ENCODE data around the gene MMP23B. TPM values are rescaled to one million over a fixed set of nuclear protein-coding genes. Genes with fewer than 3 reads are reported as not detected.
A peak's percentile ranks its signal among the peaks of the same experiment; 100 is the strongest.

The MMP23B gene
- total RNA-seq, 4 donors from 2014 or later: 10.0 to 97.3 (median 43.7) TPM

DNA sequence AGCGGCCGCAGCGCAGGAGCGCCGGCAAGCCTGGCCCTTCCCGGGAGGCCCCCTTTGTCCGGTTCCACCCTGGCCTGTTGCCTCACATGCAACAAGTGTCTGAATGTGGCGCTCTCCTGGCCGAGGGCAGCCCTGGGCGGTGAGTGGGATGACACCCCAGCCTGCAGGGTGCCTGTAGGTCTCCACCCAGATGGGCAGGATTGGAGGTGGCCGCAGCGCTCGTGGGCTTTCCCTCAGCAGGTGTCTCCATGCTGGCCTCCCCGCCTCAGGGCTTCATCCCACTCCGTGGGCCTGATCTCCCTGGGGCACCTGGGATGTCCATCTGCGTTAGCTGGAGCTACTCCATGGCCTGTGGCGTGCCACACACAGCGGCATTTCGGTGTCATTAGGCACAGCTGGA is 15.1 kb upstream of the MMP23B start:
- no peaks in the 10 kb centered on the region for H3K9me3 ChIP-seq
- H3K4me1 ChIP-seq: peaks cover 0 to 21% of the 10 kb centered on the region in 2 donors
- no peaks in the 10 kb centered on the region for H3K36me3 ChIP-seq
- H3K27ac ChIP-seq: no peak overlapping the region
- intact Hi-C loops (cut with DNase I; ENCODE audit: low total_unique reads): no loop called here
- H3K4me3 ChIP-seq: peak overlapping the region; percentile 83 to 97
- no peaks in the 10 kb centered on the region for H3K27me3 ChIP-seq
- no peak for DNase-seq
- TF ChIP-seq, protein P1, sequence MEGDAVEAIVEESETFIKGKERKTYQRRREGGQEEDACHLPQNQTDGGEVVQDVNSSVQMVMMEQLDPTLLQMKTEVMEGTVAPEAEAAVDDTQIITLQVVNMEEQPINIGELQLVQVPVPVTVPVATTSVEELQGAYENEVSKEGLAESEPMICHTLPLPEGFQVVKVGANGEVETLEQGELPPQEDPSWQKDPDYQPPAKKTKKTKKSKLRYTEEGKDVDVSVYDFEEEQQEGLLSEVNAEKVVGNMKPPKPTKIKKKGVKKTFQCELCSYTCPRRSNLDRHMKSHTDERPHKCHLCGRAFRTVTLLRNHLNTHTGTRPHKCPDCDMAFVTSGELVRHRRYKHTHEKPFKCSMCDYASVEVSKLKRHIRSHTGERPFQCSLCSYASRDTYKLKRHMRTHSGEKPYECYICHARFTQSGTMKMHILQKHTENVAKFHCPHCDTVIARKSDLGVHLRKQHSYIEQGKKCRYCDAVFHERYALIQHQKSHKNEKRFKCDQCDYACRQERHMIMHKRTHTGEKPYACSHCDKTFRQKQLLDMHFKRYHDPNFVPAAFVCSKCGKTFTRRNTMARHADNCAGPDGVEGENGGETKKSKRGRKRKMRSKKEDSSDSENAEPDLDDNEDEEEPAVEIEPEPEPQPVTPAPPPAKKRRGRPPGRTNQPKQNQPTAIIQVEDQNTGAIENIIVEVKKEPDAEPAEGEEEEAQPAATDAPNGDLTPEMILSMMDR (IDR thresholded peaks at IDR 0.05): no peak
- no peak for TF ChIP-seq POLR2A (IDR thresholded peaks at IDR 0.05)

DNA sequence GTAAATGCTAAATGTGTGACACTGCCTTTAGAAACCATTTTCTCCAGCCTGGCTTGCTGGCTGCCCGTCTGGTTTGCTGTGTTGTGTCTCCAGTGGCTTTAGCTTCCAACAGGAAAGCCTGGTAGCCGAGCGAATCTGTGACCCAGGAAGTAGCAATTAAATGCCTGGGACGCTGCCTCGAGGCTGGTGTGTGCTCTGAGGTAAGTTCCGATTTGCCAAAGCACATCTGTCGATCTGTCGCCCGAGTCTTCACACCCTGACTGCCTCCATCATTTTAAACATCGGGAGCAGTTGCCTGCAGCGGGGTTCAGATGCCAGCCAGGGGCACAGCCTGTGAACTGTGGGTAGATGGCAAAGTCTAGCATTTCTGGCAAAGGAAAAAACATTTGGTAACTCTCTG is 14.5 kb upstream of the MMP23B start:
- intact Hi-C loops (cut with DNase I; ENCODE audit: low total_unique reads): no loop called here
- no peaks in the 10 kb centered on the region for H3K36me3 ChIP-seq
- DNase-seq: no peak

DNA sequence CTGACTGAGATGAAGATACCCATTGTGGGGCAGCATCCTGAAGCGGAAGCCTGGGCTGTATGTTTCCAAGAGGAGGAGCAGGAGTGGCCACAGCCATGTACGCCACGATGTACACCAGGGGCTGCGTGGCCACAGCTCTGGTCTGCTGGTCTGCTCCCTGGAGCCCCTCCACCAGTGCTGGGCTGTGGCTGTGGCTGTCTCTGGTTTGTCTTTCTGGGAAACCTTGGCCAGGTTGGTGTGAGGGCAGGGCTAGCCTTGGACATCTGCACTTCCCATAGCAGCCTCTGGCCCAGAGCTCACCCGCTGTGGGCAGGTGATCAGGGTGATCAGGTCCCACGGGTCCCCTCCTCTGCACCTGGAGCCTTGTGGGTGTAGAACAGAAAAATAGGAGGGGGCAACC is 14.0 kb upstream of the MMP23B start:
- H3K4me1 ChIP-seq: peaks cover 0 to 21% of the 10 kb centered on the region in 2 donors
- no peaks in the 10 kb centered on the region for H3K9me3 ChIP-seq
- TF ChIP-seq POLR2A (IDR thresholded peaks at IDR 0.05): no peak
- TF ChIP-seq, protein P1 (IDR thresholded peaks at IDR 0.05): no peak
- H3K27me3 ChIP-seq: no peaks in the 10 kb centered on the region
- H3K4me3 ChIP-seq: no peak overlapping the region
- no peaks in the 10 kb centered on the region for H3K36me3 ChIP-seq
- H3K27ac ChIP-seq: no peak overlapping the region
- no peak for DNase-seq
- intact Hi-C loops (cut with DNase I; ENCODE audit: low total_unique reads): no loop called here

More for the DNA sequence above, 14.5 kb upstream of the MMP23B start:
- peaks cover 0 to 21% of the 10 kb centered on the region in 2 donors for H3K4me1 ChIP-seq
- no peak overlapping the region for H3K4me3 ChIP-seq
- no peaks in the 10 kb centered on the region for H3K9me3 ChIP-seq
- no peaks in the 10 kb centered on the region for H3K27me3 ChIP-seq
- TF ChIP-seq, protein P1 (IDR thresholded peaks at IDR 0.05): no peak
- no peak for TF ChIP-seq POLR2A (IDR thresholded peaks at IDR 0.05)
- no peak overlapping the region for H3K27ac ChIP-seq

DNA sequence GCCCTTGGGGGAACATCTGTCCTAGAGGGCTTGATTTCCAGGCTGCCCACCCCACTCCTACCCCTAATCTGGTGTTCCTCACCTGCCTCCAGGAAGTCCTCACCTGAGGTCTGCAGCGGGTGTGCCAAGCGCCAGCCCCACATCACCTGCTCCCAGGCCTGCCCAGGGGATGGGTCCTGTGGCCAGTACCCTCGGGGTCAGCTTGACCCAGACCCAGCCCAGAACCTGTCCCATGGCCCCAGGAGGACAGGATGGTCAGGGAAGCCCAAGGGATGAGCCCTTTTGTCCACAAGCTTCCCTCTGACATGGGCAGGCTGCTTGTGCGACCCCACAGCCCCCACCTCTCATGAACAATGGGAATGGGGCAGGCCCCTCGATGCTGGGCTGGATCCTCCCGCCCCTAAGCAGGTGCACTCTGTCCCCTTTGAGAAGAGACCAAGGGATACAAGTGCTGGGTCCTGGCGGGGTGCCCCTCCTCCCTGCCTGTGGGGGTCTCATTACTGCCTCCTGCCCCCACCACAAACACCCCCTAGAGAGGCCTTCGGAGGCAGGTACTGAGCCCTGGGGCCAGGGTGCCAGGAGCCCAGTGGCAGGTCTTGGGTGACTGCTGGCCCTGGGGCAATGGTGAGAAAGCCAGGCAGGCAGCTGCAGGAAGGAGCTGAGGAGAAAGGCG is 13.4 kb upstream of the MMP23B start:
- Histone ChIP-seq H3K36me3 (no peaks in the 10 kb centered on the region), H3K4me1 (peaks cover 0 to 21% of the 10 kb centered on the region in 2 donors), H3K4me3 (no peak overlapping the region), H3K27ac (no peak overlapping the region), H3K9me3 (no peaks in the 10 kb centered on the region), H3K27me3 (no peaks in the 10 kb centered on the region)
- DNase-seq: no peak
- TF ChIP-seq POLR2A (IDR thresholded peaks at IDR 0.05): no peak
- TF ChIP-seq, protein P1 (IDR thresholded peaks at IDR 0.05): no peak
- intact Hi-C loops (cut with DNase I; ENCODE audit: low total_unique reads): no loop called here

DNA sequence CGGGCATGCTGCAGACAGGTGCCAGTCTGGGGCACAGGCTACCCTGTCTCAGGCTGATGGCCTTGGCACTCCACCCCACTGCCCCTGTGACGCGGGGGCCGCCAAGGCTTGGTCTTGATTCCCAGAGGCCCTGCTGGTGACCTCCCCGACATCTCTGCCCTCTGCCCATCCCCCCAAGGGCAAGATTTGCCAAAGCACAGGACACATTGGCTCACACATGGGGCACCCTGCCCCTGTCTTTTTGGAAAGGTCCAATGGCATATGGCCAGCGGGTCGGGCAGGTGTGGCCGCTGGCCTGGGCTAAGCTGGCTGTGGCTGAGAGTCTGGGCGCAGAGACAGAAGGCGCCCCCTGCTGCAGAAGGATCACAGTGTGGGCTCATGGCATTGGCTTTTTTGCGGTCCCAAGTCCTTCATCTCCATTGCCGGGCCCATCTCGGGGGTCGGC is 12.0 kb upstream of the MMP23B start:
- Histone ChIP-seq H3K4me1 (peaks cover 0 to 14% of the 10 kb centered on the region in 2 donors), H3K27me3 (no peaks in the 10 kb centered on the region), H3K27ac (no peak overlapping the region), H3K9me3 (no peaks in the 10 kb centered on the region), H3K4me3 (no peak overlapping the region), H3K36me3 (no peaks in the 10 kb centered on the region)
- no peak for DNase-seq
- TF ChIP-seq, protein P1 (IDR thresholded peaks at IDR 0.05): no peak
- no peak for TF ChIP-seq POLR2A (IDR thresholded peaks at IDR 0.05)
- intact Hi-C loops (cut with DNase I; ENCODE audit: low total_unique reads): no loop called here

Measured in uterus (tissue), 4 donors.